Right renal cortex interstitium (tissue), 3 donors: ENCODE measurements around the gene NEUROD1. TPM values are rescaled to one million over a fixed set of nuclear protein-coding genes. Genes with fewer than 3 reads are reported as not detected.

Experiments
- DNase-seq, 3 donors: peaks; one replicate each; pipeline ENCODE4 v3.0.0-alpha.2; 2013; ENCODE audit warnings: low read depth in 3 of 3, low spot score in 2 of 3
- polyA plus RNA-seq, 3 donors: library from polyadenylated mRNA; unstranded; fragments of 120-200 nt; gene quantifications; one replicate each; pipeline ENCODE4 v1.2.1, GENCODE V29; 2013; ENCODE audit not compliant: insufficient read length in 3 of 3

Gene NEUROD1
- polyA plus RNA-seq, 3 donors, result not detected

- DNase-seq, result no peak
Observed at GRCh38 chr2:181643151-181643550, 37.2 kb downstream of the NEUROD1 start.

DNA sequence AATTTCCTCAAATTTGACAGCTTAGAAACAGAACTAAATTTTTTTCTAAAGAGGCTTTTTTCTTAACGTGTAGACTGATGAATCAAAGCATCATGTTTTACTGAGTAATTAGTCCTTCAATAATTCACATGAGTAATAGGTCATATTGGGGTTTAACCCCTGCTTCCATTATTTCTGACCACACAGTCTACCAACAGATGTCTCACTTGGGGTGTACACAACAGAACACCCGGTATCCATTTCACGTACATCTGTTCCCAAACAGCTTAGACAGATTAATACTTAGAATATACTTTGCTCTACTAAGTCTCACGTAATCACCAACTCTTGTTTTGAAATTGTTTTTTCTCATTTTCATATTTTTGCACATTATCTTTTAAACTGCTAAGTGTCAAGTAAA, 38.2 kb downstream of the NEUROD1 start:
- no peak for DNase-seq

GRCh38 chr2:181639686-181640085, 40.6 kb downstream of the NEUROD1 start:
- DNase-seq, result no peak

GRCh38 chr2:181632733-181633401, 47.5 kb downstream of the NEUROD1 start:
- DNase-seq, result no peak

GRCh38 chr2:181628590-181629585, 51.4 kb downstream of the NEUROD1 start:
- DNase-seq, result no peak

DNA sequence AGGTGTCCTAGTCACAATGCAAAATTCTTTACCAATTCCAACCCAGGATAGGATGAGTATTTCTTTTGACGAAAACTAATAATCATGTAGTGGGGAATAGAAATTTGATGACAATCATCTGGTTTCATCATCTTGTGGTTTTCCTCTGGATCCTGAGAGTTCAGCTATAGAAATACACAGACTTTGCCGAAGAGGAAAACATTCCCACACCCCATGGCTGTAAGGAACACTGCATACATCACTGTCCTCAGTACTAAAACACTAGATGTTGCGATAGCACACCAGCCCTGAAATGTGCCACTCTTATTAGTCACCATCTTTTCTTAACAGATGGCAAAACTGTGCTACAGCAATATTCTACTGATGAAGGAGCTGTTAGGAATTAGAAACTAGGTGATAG, 52.8 kb downstream of the NEUROD1 start:
- no peak for DNase-seq

GRCh38 chr2:181626671-181627070, 53.6 kb downstream of the NEUROD1 start:
- DNase-seq, result no peak

Other genes with a start within 250 kb of the NEUROD1 start
- 10 to 100 TPM; 29.6 to 43.6 (median 34.2) TPM for gene ITGA4, start 223.1 kb downstream of the NEUROD1 start, polyA plus RNA-seq
- 10 to 100 TPM; 12.9 to 18.3 (median 14.5) TPM for gene CERKL, start 23.4 kb downstream of the NEUROD1 start, polyA plus RNA-seq
- 100 to 1,000 TPM; 173 to 194 (median 185) TPM for gene ITPRID2, start 211.2 kb upstream of the NEUROD1 start, polyA plus RNA-seq